Mammary epithelial cell (primary cell): ENCODE data around the gene BZW2.

Experiments
- CTCF ChIP-seq, 2 donors: IDR thresholded peaks in 1 of 2; conservative IDR thresholded peaks in 1 of 2; 2 replicates each; pipeline ENCODE4 v1.5.1; 2011 to 2012; ENCODE audit warnings: inconsistent platforms in 2 of 2, low read length in 2 of 2, mild to moderate bottlenecking in 2 of 2, control low read depth in 1 of 2, low read depth in 1 of 2; ENCODE audit not compliant: insufficient read depth in 1 of 2; ENCODE audit errors: extremely low read depth in 1 of 2
- EZH2 ChIP-seq: IDR thresholded peaks from 2 replicates; pipeline ENCODE4 v1.6.1; 2012; ENCODE audit warnings: low read length, inconsistent platforms, borderline replicate concordance

- TF ChIP-seq CTCF (conservative IDR thresholded peaks at IDR 0.05 in 1 of 2, IDR thresholded peaks at IDR 0.05 in 1 of 2; ENCODE audit: extremely low read depth in 1 of 2, insufficient read depth in 1 of 2, low read depth in 1 of 2, low read length in 2 of 2) = no peak
- no peak for TF ChIP-seq EZH2
Measured at GRCh38 chr7:16738011-16738688, 92.2 kb downstream of the BZW2 start.
